Suprapubic skin (tissue), 4 donors: ENCODE results near the gene ASB4. TPM values are rescaled to one million over a fixed set of nuclear protein-coding genes. Genes with fewer than 3 reads are reported as not detected.

Source experiments
- DNase-seq, 2 donors: peaks; one replicate each; pipeline ENCODE4 v3.0.0-alpha.2; 2019; ENCODE audit warnings: low spot score in 2 of 2
- H3K27ac ChIP-seq: fragments of 200-600 bp; sonication (generic); one replicate; pipeline ENCODE4 v1.5.1; 2019
- H3K27me3 ChIP-seq: fragments of 200-600 bp; sonication (generic); one replicate; pipeline ENCODE4 v1.5.1; 2019
- H3K36me3 ChIP-seq: fragments of 200-600 bp; sonication (generic); one replicate; pipeline ENCODE4 v1.5.1; 2019
- H3K4me1 ChIP-seq: fragments of 200-600 bp; sonication (generic); one replicate; pipeline ENCODE4 v1.5.1; 2019
- H3K4me3 ChIP-seq: fragments of 200-600 bp; sonication (generic); one replicate; pipeline ENCODE4 v1.5.1; 2019; ENCODE audit warnings: mild to moderate bottlenecking
- H3K9me3 ChIP-seq: fragments of 200-600 bp; sonication (generic); one replicate; pipeline ENCODE4 v1.5.1; 2019
- CTCF ChIP-seq, 2 donors: fragments of 200-600 bp in 1 of 2; fragments of 450-650 bp in 1 of 2; sonication (generic) in 1 of 2; IDR thresholded peaks; one replicate each; pipeline ENCODE4 v1.5.1; 2016 to 2019; ENCODE audit warnings: antibody characterized with exemption in 2 of 2, mild to moderate bottlenecking in 1 of 2, moderate library complexity in 1 of 2
- EP300 ChIP-seq: sonication (generic); formaldehyde crosslinking; IDR thresholded peaks from one replicate; pipeline ENCODE4 v1.6.1; 2017; ENCODE audit warnings: antibody characterized with exemption
- POLR2A ChIP-seq, 2 donors: fragments of 450-650 bp; IDR thresholded peaks; one replicate each; pipeline ENCODE4 v1.6.1; 2017; ENCODE audit warnings: antibody characterized with exemption in 2 of 2, mild to moderate bottlenecking in 2 of 2, moderate library complexity in 2 of 2
- POLR2AphosphoS5 ChIP-seq, 3 donors: sonication (generic); formaldehyde crosslinking; IDR thresholded peaks; one replicate each; pipeline ENCODE4 v1.6.1; 2017; ENCODE audit warnings: antibody characterized with exemption in 3 of 3
- WGBS: methylation state at CpG from one replicate; pipeline ENCODE4 v1.1.5; 2018; 5-methylcytosine and 5-hydroxymethylcytosine counted together
- total RNA-seq, 4 donors: library from RNA; depleted of rRNA; stranded (reverse); fragments of >200 nt; gene quantifications; one replicate each; pipeline ENCODE4 v1.1.0, GENCODE V29; 2016

Gene ASB4
- total RNA-seq, 4 donors from 2014 or later = 0.13 to 0.31 TPM; not detected in 2

GRCh38 chr7:95534796-95535195 lies 49.1 kb downstream of the ASB4 start:
- Histone ChIP-seq H3K4me1 (no peaks in the 10 kb centered on the region), H3K27ac (no peak overlapping the region), H3K4me3 (no peak overlapping the region), H3K36me3 (no peaks in the 10 kb centered on the region), H3K27me3 (no peaks in the 10 kb centered on the region), H3K9me3 (no peaks in the 10 kb centered on the region)
- no peak for TF ChIP-seq CTCF (IDR thresholded peaks at IDR 0.05)
- no peak for DNase-seq
- WGBS = 66% methylated on average over 2 of the region's 2 CpGs

GRCh38 chr7:95535662-95536061 lies 49.9 kb downstream of the ASB4 start:
- TF ChIP-seq POLR2AphosphoS5 (IDR thresholded peaks at IDR 0.05) = no peak
- TF ChIP-seq POLR2A (IDR thresholded peaks at IDR 0.05) = no peak
- no peak for TF ChIP-seq CTCF (IDR thresholded peaks at IDR 0.05)
- no peak for TF ChIP-seq EP300
- Histone ChIP-seq H3K4me3 (no peak overlapping the region), H3K36me3 (no peaks in the 10 kb centered on the region), H3K4me1 (no peaks in the 10 kb centered on the region), H3K9me3 (no peaks in the 10 kb centered on the region), H3K27me3 (no peaks in the 10 kb centered on the region), H3K27ac (no peak overlapping the region)
- DNase-seq = no peak
- 35% methylated on average over 1 of the region's 1 CpG for WGBS

- no peaks in the 10 kb centered on the region for H3K27me3 ChIP-seq
- no peaks in the 10 kb centered on the region for H3K9me3 ChIP-seq
- no peaks in the 10 kb centered on the region for H3K4me1 ChIP-seq
- 92% methylated on average over 2 of the region's 2 CpGs for WGBS
- H3K36me3 ChIP-seq = no peaks in the 10 kb centered on the region
- H3K4me3 ChIP-seq = no peak overlapping the region
- no peak for DNase-seq
- H3K27ac ChIP-seq = no peak overlapping the region
- TF ChIP-seq POLR2AphosphoS5 (IDR thresholded peaks at IDR 0.05) (no peak), CTCF (IDR thresholded peaks at IDR 0.05) (no peak), EP300 (no peak), POLR2A (IDR thresholded peaks at IDR 0.05) (no peak)
These were observed 51.0 kb downstream of the ASB4 start for GRCh38 chr7:95536656-95537311.

GRCh38 chr7:95537468-95537867 lies 51.7 kb downstream of the ASB4 start:
- H3K9me3 ChIP-seq = no peaks in the 10 kb centered on the region
- H3K27me3 ChIP-seq = no peaks in the 10 kb centered on the region
- no peak for DNase-seq
- TF ChIP-seq POLR2AphosphoS5 (IDR thresholded peaks at IDR 0.05) = no peak
- TF ChIP-seq EP300 = no peak
- TF ChIP-seq CTCF (IDR thresholded peaks at IDR 0.05) = no peak
- TF ChIP-seq POLR2A (IDR thresholded peaks at IDR 0.05) = no peak
- 97% methylated on average over 2 of the region's 2 CpGs for WGBS
- no peaks in the 10 kb centered on the region for H3K36me3 ChIP-seq
- H3K4me3 ChIP-seq = no peak overlapping the region
- H3K4me1 ChIP-seq = no peaks in the 10 kb centered on the region
- H3K27ac ChIP-seq = no peak overlapping the region

- no peak for TF ChIP-seq POLR2A (IDR thresholded peaks at IDR 0.05)
- no peak for TF ChIP-seq CTCF (IDR thresholded peaks at IDR 0.05)
- TF ChIP-seq EP300 = no peak
- no peak for TF ChIP-seq POLR2AphosphoS5 (IDR thresholded peaks at IDR 0.05)
- Histone ChIP-seq H3K4me3 (no peak overlapping the region), H3K9me3 (no peaks in the 10 kb centered on the region), H3K4me1 (peaks cover 1% of the 10 kb centered on the region), H3K27ac (no peak overlapping the region), H3K36me3 (no peaks in the 10 kb centered on the region), H3K27me3 (no peaks in the 10 kb centered on the region)
- no peak for DNase-seq
These were observed 53.7 kb downstream of the ASB4 start for GRCh38 chr7:95539426-95539825.
